Parathyroid adenoma (tissue), 2 donors: ENCODE measurements around the gene BMP6.

Experiments used
- H2AFZ ChIP-seq: fragments of 300-600 bp; sonication (generic); one replicate; pipeline ENCODE4 v1.7.0; 2017; ENCODE audit warnings: antibody characterized with exemption, mild to moderate bottlenecking
- H3K27ac ChIP-seq: fragments of 300-600 bp; sonication (generic); one replicate; pipeline ENCODE4 v1.7.0; 2017
- H3K27me3 ChIP-seq: fragments of 300-600 bp; sonication (generic); one replicate; pipeline ENCODE4 v1.7.0; 2017; ENCODE audit warnings: low read length; ENCODE audit not compliant: control insufficient read depth, insufficient read depth
- H3K36me3 ChIP-seq: fragments of 300-600 bp; sonication (generic); one replicate; pipeline ENCODE4 v1.7.0; 2017; ENCODE audit warnings: low read length; ENCODE audit not compliant: control insufficient read depth, insufficient read depth
- H3K4me1 ChIP-seq: fragments of 300-600 bp; sonication (generic); one replicate; pipeline ENCODE4 v1.7.0; 2017; ENCODE audit warnings: control low read depth
- H3K4me2 ChIP-seq: fragments of 300-600 bp; sonication (generic); one replicate; pipeline ENCODE4 v1.7.0; 2017; ENCODE audit warnings: low read length
- H3K4me3 ChIP-seq: fragments of 300-600 bp; sonication (generic); one replicate; pipeline ENCODE4 v1.7.0; 2017; ENCODE audit warnings: low read depth, low read length
- H3K79me2 ChIP-seq: fragments of 300-600 bp; sonication (generic); one replicate; pipeline ENCODE4 v1.7.0; 2017; ENCODE audit warnings: control low read depth
- H3K9ac ChIP-seq: fragments of 300-600 bp; sonication (generic); one replicate; pipeline ENCODE4 v1.7.0; 2017; ENCODE audit warnings: mild to moderate bottlenecking
- H3K9me3 ChIP-seq: fragments of 300-600 bp; sonication (generic); one replicate; pipeline ENCODE4 v1.7.0; 2017; ENCODE audit warnings: low read length; ENCODE audit not compliant: control insufficient read depth
- TF ChIP-seq, protein P1 (sequence below): fragments of 300-600 bp; sonication (generic); IDR thresholded peaks from one replicate; pipeline ENCODE4 v1.7.0; 2017; ENCODE audit warnings: antibody characterized with exemption, mild to moderate bottlenecking
- donor health status: primary hyperparathyroidism.

Gene BMP6

GRCh38 chr6:7893342-7893741 is 167.4 kb downstream of the BMP6 start:
- no peaks in the 10 kb centered on the region for H3K79me2 ChIP-seq
- TF ChIP-seq, protein P1, sequence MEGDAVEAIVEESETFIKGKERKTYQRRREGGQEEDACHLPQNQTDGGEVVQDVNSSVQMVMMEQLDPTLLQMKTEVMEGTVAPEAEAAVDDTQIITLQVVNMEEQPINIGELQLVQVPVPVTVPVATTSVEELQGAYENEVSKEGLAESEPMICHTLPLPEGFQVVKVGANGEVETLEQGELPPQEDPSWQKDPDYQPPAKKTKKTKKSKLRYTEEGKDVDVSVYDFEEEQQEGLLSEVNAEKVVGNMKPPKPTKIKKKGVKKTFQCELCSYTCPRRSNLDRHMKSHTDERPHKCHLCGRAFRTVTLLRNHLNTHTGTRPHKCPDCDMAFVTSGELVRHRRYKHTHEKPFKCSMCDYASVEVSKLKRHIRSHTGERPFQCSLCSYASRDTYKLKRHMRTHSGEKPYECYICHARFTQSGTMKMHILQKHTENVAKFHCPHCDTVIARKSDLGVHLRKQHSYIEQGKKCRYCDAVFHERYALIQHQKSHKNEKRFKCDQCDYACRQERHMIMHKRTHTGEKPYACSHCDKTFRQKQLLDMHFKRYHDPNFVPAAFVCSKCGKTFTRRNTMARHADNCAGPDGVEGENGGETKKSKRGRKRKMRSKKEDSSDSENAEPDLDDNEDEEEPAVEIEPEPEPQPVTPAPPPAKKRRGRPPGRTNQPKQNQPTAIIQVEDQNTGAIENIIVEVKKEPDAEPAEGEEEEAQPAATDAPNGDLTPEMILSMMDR, result no peak
- H3K27ac ChIP-seq, result no peak overlapping the region
- no peaks in the 10 kb centered on the region for H3K9me3 ChIP-seq
- H2AFZ ChIP-seq, result no peak overlapping the region
- H3K4me2 ChIP-seq, result no peak overlapping the region
- no peak overlapping the region for H3K9ac ChIP-seq
- no peak overlapping the region for H3K4me3 ChIP-seq
- peaks cover 5% of the 10 kb centered on the region for H3K4me1 ChIP-seq
- no peaks in the 10 kb centered on the region for H3K36me3 ChIP-seq
- H3K27me3 ChIP-seq, result no peaks in the 10 kb centered on the region

GRCh38 chr6:7894262-7895124 is 168.6 kb downstream of the BMP6 start:
- TF ChIP-seq, protein P1, result no peak
- no peak overlapping the region for H3K4me2 ChIP-seq
- no peak overlapping the region for H2AFZ ChIP-seq
- no peak overlapping the region for H3K9ac ChIP-seq
- peaks cover 3% of the 10 kb centered on the region for H3K79me2 ChIP-seq
- no peaks in the 10 kb centered on the region for H3K9me3 ChIP-seq
- no peaks in the 10 kb centered on the region for H3K36me3 ChIP-seq
- H3K4me3 ChIP-seq, result no peak overlapping the region
- H3K27ac ChIP-seq, result no peak overlapping the region
- peaks cover 5% of the 10 kb centered on the region for H3K4me1 ChIP-seq
- no peaks in the 10 kb centered on the region for H3K27me3 ChIP-seq

DNA sequence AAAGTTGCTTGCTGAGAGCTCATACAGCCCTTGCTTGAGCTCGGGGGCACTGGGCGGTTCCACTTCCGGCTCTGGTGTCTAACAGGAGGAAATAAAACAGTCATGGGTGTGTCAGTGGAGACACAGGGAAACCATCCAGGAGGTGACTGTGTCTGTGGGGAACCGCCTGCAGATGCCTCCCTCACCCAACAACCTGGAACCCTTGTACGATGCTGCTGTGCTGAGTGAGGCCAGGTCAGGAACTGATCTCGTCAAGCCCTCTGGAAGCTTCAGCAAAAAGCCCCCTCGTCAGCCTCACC is 169.2 kb downstream of the BMP6 start:
- Histone ChIP-seq H3K27ac (no peak overlapping the region), H3K27me3 (no peaks in the 10 kb centered on the region), H3K9ac (no peak overlapping the region), H3K4me1 (peaks cover 5% of the 10 kb centered on the region), H3K4me2 (no peak overlapping the region), H3K79me2 (peaks cover 3% of the 10 kb centered on the region), H3K9me3 (no peaks in the 10 kb centered on the region), H3K4me3 (no peak overlapping the region), H2AFZ (no peak overlapping the region), H3K36me3 (no peaks in the 10 kb centered on the region)
- TF ChIP-seq, protein P1, result no peak

DNA sequence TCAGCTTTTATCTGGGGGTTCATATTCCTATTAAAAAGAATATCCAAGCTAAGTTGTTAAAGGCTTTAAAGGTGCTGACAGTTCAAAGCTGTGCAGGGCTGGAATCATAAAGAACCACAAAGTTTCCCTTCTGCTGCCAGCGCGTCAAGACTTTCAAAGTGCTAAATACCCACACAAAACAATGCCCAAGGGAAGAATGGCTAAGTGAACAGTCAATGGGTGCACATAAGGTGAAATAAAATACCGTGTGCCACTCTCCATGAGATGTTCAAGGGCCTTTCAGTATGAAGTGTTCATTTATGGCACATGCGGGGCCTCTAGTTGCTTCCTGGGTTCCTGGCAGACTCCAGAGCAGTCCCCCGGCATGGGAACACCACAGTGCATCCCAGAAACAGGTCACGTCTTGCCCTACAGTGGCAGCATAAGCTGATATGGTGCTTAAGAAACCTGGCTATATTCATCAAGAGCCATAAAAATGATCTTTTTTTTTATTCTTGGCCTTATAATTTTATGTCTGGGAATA is 170.6 kb downstream of the BMP6 start:
- Histone ChIP-seq H3K4me3 (no peak overlapping the region), H3K4me2 (no peak overlapping the region), H3K27ac (no peak overlapping the region), H3K9ac (no peak overlapping the region), H3K79me2 (peaks cover 3% of the 10 kb centered on the region), H3K9me3 (no peaks in the 10 kb centered on the region), H3K4me1 (peaks cover 5% of the 10 kb centered on the region), H3K36me3 (no peaks in the 10 kb centered on the region), H3K27me3 (no peaks in the 10 kb centered on the region), H2AFZ (no peak overlapping the region)
- TF ChIP-seq, protein P1, result no peak
